Medulla oblongata (tissue), 1 donor: Measurements from ENCODE around the gene PLVAP.

Source experiments
- DNase-seq: peaks from one replicate; pipeline ENCODE4 v3.0.0-alpha.2; 2015; ENCODE audit errors: extremely low spot score

Gene PLVAP

DNA sequence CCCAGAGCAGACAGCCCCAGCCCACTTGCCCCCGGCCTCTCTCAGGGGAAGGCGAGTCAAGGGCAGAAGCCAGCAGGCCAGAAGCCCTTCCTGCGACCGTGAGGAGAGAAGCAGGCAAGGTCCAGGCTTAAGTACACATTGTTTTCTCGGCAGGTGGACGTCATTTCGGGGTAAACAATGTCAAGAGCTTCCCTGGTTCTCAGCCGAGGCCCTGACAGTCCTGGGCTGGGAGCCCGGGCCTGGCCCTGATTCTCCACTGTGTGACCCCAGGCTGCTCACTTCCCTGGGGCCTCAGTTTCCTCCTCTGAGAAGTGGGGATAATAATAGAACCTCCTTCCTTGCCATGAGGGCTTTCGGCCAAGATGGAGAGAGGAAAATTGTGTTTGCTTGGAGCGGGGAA lies 19.4 kb downstream of the PLVAP start:
- DNase-seq, result no peak

DNA sequence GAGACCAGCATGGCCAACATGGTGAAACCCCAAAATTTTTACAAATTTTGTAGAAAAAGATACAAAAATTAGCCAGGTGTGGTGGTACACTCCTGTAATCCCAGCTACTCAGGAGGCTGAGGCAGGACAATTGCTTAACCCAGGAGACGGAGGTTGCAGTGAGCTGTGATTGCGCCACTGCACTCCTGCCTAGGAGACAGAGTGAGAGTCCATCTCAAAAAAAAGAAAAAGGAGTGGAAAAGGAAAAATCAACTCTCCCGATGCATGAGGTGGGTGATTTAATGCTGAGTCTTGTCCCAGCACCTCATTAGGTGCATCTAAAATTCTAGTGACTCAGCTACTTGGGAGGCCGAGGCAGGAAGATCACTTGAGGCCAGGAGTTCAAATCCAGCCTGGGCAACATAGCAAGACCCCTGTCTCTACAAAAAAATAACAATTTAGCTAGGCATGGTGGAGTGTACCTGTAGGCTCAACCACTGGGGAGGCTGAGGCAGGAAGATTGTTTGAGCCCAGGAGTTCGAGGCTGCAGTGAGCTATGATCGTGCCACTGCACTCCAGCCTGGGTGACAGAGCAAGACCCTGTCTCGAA lies 20.0 kb downstream of the PLVAP start:
- DNase-seq, result no peak

DNA sequence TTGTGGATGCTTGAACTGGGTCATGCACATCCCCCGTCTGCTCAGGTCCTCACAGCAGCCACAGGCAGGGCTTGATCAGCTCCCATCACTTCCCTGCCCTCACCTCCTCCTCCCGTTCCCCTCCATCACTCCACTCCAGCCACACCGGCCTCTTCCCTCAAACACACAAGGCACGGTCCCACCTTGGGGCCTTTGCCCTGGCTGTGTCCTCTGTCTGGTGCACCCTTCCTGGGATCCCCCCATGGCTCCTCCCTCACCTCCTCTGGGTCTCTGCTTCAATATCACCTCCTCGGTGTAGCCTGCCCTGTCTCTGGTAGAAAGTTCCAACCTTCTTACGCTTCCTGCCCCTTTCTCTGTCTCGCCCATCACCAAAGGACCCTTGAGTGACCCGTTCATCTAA lies 23.8 kb downstream of the PLVAP start:
- DNase-seq, result no peak

DNA sequence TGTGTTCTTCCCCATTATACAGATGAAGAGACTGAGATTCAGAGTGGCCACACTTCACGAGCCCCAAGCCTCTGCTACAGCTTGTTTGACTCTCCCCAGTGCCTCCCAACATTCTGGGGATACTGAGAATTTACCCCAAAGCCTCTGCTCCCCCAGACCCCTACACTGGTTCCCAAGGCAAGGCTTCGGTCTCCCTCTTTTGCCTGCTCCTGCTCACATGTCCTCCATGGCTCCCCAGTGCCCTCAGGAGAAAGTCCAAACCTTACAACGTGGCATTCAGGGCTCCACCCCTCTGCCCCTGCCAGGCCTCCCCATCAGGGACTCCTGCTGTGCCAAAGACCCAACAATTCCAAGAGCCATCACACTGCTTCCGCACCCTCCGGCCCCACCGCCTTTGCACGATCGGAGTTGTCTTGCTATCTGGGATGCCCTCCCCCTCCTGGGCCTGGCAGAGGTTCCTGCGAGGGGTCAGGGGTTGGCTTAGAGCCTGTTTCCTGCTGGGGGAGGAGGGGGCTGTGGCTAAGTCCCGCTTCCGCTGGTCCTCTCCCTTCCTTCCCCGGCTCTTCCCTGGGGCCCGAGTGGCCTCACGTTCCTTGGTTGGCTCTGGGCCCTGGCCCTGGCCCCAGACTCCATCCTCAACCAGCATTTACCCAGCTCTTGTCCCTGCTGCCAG lies 24.4 kb downstream of the PLVAP start:
- no peak for DNase-seq

DNA sequence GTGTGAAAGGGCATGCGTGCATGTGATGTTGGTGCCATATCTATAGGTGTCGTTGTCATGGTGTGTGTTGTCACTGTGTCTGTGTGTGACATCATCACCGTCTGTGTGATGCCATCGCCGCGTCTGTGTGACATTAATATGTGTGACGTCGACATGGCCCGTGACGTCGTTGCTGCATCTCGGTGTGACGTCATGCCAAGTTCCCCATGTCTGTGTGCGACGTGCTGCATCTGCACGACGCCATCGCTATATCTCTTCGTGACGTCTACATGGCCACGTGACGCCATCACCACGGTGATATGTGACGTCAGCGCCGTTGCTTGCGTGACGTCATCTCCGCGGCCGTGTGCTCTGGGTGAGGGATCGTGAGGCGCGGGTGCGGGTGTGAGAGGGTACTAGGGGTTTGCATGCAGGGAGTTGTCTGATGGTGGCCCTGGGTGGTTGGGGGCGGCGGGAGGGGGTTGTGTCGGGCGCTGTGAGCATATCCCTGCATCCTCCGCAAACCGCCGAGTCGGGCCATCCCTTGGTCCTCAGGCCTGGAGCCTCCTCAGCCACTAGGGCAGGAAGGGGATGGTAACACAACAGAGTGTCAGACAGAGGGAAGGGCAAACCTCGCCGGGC lies 25.2 kb downstream of the PLVAP start:
- DNase-seq, result no peak

DNA sequence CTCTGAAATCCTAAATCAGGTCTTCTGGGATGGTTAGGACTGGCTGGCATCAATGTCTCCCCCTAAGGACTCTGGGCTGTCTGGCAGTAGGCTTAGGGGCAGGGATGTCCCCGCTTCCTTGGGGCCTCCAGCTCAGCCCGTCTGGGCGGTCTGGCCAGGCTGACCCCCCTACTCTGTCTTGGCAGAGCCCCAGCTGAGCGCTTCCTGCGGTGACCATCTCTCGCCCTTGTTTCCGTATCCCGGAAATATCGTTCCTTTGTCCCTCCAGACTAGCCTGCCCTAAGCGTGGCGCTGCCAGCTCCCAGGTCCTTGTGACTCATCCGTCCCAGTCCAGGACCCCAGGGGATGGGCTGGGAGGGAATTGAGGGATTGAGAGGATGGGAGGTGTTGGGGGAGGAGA lies 28.4 kb downstream of the PLVAP start:
- peak; percentile 25 for DNase-seq

DNA sequence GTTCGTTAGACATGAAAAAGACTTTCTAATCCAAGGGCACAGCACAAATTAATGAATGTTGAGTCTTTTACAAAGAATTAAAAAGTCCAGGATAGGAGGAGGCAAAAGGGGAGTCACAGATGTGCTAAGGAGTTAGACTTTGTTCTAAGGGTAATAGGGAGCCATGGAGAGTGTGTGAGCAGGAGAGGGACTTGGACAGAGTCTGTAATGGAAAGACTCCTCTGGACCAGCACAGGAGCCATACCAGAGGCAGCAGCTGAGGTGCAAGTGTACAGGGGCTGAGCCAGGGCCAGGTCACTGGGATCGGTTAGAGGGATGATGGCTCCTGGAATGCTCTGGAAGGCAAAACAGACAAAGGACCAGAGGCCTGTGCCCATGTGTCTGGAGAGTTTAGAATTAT lies 29.3 kb downstream of the PLVAP start:
- DNase-seq, result no peak

DNA sequence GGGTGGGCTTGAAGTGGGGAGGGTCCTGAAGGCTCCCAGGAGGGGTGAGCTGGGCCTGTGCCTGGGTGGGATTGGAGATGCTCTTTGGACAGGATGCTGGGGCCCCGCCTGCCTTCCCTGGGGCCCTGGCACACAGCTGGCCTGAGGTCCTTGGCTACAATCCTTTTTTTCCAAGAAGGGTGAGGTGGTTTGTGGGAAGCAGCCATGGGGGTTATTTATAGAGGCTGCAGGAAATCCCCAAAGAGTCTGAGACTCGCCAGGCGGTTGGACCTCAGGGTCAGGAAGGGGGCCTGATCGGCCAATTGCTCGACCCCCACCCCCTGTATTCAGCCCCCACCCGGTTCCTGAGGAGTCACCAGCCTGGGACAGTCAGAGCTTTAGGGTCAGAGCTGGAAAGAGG lies 29.8 kb downstream of the PLVAP start:
- no peak for DNase-seq

DNA sequence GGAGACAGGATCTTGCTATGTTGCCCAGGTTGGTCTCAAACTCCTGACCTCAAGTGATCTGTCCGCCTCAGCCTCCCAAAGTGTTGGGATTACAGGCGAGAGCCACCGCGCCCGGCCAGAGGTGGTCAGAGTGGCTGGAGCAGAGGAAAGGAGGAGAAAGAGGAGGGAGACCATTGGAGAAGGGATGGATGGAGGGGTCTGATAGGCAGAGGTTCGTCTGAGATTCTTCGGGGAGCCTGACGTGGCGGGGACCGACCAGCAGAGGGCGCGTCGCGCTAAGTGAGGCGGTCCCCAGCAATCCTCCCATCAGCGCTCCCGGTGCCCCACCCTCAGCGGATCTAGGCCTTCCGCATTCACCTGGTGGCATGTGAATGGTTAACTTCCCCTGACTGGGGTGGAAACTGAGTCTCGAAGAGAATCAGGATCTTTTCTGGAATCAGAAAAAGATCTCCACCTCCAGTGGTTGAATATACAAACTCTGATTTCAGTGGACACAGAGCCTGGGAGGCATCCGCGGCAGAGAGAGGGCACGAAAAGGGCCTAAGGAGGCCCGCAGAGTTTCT lies 31.0 kb downstream of the PLVAP start:
- DNase-seq, result peak; percentile 63

DNA sequence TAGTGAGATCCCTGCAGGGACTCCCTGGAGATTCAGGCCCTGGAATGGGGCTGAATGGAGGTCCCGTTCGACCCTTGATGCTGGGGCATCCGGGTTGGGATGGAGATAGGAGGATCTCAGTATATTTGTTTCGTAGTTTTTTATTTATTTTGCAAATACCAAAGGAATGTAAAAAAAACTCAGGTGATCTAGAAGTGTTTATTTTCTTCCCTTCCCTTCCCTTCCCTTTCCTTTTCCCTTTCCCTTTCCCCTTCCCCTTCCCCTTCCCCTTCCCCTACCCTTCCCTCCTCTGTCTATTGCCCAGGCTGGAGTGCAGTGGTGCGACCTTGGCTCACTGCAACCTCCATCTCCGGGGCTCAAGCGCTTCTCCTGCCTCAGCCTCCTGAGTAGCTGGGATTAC lies 35.3 kb downstream of the PLVAP start:
- DNase-seq, result no peak

DNA sequence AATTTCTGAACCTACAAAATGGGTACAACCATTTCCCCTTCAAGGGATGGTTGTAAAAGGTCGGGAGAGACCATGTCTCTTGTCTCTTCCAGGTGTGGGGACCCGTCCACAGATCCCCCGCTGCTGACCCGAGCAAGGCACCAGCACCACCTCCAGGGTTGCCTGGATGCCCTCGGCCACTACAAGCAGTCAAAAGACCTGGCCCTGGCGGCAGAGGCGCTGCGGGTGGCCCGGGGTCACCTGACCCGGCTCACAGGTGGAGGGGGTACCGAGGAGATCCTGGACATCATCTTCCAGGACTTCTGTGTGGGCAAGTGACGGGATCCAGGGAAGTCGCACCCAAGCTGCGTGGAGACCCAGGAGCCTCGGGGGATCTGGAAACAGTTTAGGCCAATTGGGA lies 35.8 kb downstream of the PLVAP start:
- no peak for DNase-seq

DNA sequence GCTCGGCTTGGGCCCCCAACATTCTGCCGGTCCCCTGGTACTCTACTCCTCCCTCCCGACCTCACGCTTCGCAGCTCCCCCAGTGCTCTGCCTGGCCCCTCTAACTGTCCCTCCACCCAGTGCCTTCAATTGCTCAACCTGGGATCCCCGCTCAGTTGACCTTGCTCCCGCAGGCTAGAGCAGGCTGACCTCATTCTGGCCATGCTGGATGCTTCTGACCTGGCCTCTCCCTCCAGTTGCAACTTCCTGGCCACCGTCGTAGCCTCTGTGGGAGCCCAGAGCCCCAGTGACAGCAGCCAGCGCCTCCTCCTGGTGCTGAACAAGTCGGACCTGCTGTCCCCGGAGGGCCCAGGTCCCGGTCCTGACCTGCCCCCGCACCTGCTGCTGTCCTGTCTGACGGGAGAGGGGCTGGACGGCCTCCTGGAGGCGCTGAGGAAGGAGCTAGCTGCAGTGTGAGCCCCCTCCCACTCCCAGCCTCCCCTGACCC lies 36.2 kb downstream of the PLVAP start:
- no peak for DNase-seq

DNA sequence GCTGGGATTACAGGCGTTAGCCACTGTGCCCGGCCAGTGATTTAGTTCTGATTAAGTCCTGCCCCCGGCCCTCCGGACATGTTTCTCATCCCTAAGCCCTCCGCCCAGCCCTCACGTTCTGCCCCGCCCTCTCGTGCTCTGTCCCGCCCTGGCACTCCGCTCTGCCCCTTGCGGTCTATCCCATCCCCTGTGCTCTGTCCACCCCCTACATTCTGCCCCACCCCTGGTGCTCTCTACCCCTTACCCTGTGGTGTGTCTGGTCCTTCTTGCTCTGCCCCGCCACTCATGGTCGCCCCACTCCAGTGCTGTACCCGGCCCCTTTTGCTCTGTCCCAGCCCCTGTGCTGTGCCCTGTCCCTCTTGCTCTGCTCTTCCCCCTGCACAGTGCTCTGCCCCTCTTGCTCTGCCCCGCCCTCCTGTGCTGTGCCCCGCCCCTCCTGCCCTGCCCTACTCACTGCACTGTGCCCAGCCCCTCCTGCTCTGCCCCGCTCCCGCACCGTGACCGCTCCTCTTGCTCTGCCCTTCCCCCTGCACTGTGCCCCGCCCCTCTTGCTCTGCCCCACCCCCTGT lies 36.8 kb downstream of the PLVAP start:
- no peak for DNase-seq

DNA sequence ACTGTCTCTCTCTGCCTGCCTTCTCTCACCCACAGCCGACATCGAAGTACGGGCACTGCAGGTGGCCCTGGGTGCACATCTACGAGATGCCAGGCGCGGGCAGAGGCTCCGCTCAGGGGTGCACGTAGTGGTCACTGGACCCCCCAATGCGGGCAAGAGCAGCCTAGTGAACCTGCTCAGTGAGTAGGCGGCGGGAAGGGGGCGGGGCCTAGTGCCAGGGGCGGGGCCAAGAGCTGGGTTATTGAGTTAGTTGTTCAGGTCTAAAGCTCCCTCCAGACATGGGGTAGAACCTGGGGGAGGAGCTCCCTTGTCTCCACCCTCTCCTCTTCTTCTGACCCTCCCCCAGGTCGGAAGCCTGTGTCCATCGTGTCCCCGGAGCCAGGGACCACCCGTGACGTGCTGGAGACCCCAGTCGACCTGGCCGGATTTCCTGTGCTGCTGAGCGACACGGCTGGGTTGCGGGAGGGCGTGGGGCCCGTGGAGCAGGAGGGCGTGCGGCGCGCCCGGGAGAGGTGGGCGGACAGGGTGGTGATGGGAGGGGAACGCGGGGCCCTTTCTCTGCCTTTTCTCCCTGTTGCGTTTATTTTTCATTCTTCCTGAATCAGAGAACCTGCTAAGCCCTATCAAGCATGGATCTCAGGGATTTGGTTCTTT lies 37.9 kb downstream of the PLVAP start:
- no peak for DNase-seq

DNA sequence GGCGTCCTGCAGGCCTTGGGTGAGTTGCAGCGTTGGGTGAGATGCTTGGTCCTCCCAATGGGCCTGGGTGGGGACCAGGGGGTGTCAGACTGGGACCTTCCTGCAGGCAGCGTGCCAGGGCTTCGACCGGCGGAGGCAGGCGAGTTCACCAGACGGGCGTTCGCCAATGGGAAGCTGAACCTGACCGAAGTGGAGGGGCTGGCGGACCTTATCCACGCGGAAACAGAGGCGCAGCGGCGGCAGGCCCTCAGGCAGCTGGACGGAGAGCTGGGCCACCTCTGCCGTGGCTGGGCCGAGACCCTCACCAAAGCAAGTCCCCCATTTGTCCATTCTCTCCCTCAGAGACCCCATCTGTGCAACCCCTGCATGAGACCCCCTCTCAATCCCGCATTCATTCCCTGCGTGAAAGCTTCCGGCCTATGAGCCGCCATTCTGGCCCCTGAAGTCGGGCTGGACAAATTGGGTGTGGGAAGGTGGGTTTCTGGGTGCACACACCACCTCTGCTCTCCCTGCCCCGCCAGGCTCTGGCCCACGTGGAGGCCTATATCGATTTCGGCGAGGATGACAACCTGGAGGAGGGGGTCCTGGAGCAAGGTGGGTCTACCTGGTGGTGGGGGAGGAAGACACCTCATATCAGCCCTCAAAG lies 38.6 kb downstream of the PLVAP start:
- no peak for DNase-seq

DNA sequence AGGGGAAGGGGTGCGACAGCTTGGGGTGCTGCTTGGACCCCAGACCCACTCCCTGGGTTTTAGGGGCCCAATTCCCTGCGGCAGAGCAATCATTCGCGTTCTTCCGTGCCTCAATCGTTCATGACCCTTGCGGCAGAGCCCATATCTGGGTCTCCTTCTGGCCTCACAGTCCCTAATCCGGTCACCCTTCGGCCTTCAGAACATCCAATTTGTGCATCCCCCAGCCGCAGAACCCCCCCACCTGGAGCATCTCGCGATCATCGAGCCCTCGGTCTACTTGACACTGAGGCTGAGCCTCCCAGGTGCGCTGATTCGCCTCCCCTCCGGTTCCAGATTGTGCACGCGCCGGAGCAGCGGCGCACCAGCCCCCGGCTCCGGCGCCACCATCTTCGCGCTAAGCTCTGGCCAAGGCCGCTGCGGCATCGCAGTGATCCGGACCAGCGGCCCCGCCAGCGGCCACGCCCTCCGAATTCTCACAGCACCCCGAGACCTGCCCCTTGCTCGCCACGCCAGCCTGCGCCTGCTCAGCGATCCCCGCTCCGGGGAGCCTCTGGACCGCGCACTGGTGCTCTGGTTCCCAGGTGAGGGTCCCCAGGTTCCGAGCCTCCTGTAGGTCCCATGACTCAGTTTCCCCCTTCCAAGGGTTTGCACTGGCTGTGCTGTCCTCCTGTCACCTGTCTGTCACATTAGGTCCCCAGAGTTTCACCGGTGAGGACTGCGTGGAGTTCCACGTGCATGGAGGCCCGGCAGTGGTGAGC lies 39.3 kb downstream of the PLVAP start:
- no peak for DNase-seq

DNA sequence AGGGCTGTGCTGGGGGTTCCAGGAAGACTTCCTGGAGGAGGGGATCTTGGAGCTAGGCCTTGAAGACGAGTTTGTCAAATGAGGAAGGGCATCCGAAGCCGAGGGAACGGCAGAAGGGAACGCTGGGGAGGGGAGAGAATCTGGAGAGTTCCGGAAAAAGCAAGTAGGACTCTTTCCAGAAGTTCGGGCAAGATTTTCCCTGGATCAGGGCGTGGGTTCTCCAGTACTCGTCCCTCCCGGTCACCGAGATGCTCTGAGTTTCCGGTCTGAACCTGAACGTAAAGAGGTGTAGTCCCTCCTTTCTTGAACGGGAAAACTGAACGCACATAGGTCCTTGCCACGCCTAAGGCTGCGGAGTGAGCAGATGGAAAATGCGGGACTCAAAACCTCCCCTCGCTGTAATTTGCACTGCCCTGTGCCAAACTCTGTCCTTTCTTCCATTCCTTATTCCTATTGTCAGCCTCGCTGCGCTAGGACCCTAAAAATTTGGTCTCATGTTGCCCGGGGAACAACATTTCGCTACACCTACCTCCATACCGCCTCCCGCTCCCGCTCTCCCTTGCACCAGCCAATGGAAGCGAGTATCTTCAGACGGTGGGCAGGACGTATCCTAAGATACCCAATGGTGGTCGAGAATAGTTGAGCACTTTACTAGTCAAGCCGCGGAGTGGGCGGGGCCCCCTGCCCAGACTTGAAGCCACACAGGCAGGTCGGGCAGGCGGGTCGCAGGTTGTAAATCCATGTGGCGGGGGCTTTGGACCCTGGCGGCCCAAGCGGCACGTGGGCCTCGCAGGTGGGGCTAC lies 40.1 kb downstream of the PLVAP start, which contains the start of gene GTPBP3:
TSS of gene GTPBP3 (plus strand) at position 682 of the 803 bp plus-strand sequence. CDS start at position 741, 59 bp downstream.
- DNase-seq, result peak; percentile 99

DNA sequence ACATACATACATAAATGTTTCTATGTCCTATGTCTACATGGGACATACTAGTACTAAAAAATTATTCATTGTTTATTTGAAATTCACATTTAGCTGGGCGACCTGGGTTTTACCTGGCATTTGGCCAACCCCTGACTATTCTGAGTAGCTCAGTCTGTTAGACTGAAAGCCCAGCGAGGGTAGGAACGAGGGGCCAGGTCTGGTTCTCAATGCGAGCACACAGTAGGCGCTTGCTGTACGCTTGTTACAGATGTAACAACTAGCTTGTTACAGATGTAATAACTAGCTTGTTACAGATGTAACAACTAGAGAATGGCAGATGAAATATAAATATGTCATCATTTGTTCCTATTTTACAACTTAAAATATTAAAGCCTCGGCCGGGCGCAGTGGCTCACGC lies 41.6 kb downstream of the PLVAP start:
- DNase-seq, result no peak

DNA sequence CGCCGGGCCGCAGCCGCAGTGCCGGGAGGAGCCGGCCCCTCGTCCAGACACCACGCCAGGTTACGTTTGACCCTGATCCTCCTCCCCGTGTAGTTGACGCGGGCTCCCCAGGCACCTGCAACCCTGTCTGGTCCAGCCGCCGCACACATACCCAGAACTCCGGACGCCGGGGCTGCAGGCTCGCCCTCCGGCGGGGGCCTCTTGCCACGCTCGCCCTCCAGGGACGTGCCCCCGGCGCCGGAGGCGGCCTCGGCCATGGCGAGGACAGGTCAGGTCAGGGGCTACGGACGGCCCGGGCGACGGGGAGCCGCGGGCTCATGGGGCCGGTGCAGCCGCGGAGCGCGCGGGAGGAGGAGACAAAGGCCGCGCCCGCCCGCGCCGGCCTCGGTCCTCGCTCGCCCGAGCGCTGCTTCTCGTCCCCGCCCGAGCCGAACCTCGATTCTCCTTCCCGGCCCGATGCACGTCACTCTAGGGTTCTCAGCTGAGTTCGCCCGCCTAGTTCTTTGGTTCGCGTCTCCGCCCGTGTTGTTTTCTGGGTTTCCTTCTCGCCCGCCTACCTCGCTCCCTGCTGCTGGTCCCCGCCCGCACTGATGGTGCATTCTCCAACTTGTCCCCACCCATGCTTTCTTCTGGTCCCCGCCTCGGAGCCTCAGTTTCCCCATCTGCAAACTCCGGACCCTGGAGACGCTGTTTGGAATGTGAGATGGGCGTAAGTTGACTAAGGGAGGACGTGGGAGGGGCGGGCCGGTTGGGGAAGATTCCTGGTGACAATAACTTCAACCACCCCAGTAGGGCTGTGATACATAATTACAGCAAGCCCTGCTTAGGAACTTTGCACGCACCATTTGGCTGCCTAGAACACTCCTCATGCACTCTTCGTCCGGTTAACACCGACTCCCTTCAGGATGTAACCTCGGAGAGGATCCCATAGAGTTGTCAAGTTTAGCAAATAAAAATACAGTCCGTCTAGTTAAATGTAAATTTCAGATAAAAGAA lies 42.4 kb downstream of the PLVAP start, which contains the start of gene ANO8:
TSS of gene ANO8 (minus strand) at position 442 of the 996 bp plus-strand sequence. CDS start at position 257, 185 bp downstream.
- DNase-seq, result peak; percentile 97
